GM12872 (cell line): ENCODE measurements around the gene FUZ.

Experiments
- CTCF ChIP-seq: IDR thresholded peaks from 3 replicates; pipeline ENCODE4 v1.5.1; 2011; ENCODE audit warnings: low read depth, mild to moderate bottlenecking, low read length, moderate library complexity; ENCODE audit not compliant: insufficient read depth

The FUZ gene

GRCh38 chr19:49793561-49793840, 19.6 kb downstream of the FUZ start:
- no peak for TF ChIP-seq CTCF

GRCh38 chr19:49792829-49793560, 20.1 kb downstream of the FUZ start:
- no peak for TF ChIP-seq CTCF

- TF ChIP-seq CTCF, result no peak
Measured at GRCh38 chr19:49791776-49792445, 21.2 kb downstream of the FUZ start.

- no peak for TF ChIP-seq CTCF
Measured at GRCh38 chr19:49790866-49791265, 22.2 kb downstream of the FUZ start.

GRCh38 chr19:49788857-49789256, 24.2 kb downstream of the FUZ start:
- no peak for TF ChIP-seq CTCF

- TF ChIP-seq CTCF, result no peak
Measured at GRCh38 chr19:49787746-49788145, 25.3 kb downstream of the FUZ start.

GRCh38 chr19:49786376-49786820, 26.7 kb downstream of the FUZ start:
- no peak for TF ChIP-seq CTCF
